HepG2 (cell line): Measurements from ENCODE around the gene GAS2L1. TPM values are rescaled to one million over a fixed set of nuclear protein-coding genes. Genes with fewer than 3 reads are reported as not detected.

Experiments
- ATAC-seq: fragments of 200-7000 bp; cut with Tn5 transposase; 3 replicates; pipeline ENCODE4 v1.9.1; 2020; ENCODE audit warnings: mild to moderate bottlenecking, moderate library complexity
- BruUV-seq: library from RNA; stranded (reverse); fragments of 400-500 nt; replicated peaks from 2 replicates; lab custom pipeline; 2021; lab: Mats Ljungman, UMichigan
- CTCF ChIA-PET: fragments of 300-600 bp; formaldehyde crosslinking; extraction: SDS; loops from one replicate; lab custom pipeline; 2021; ENCODE audit warnings: low total read pairs, inconsistent platforms, low intra/inter-chr PET ratio; lab: Yijun Ruan, JAX
- POLR2A ChIA-PET: fragments of 350-600 bp; sonication (Branson Sonifier 250); formaldehyde crosslinking; loops from one replicate; lab custom pipeline; 2020; ENCODE audit warnings: antibody characterized with exemption, inconsistent platforms; lab: Yijun Ruan, JAX
- DNase-seq: peaks from one replicate; pipeline ENCODE4 v3.0.0-alpha.2; 2015; ENCODE audit warnings: low spot score
- FAIRE-seq: peaks from 3 replicates; lab custom pipeline; 2011; peaks lifted over from hg19 to GRCh38; lab: Jason Lieb, UNC
- H2AFZ ChIP-seq: one replicate; pipeline ENCODE4 v1.6.1; 2011; ENCODE audit warnings: low read length, inconsistent platforms
- H3K27ac ChIP-seq: fragments of 300-600 bp; 3 replicates; pipeline ENCODE4 v1.8.0; 2011; ENCODE audit warnings: mixed run types, mild to moderate bottlenecking, mixed read lengths, low read length, inconsistent platforms; ENCODE audit not compliant: insufficient read depth; ENCODE audit errors: extremely low read length
- H3K27me3 ChIP-seq, 2 experiments: fragments of 200-600 bp in 1 of 2; 2 replicates in 1 of 2; 3 replicates in 1 of 2; pipeline versions ENCODE4 v1.6.0 to v1.8.0; 2011; ENCODE audit warnings: low read length in 2 of 2, mild to moderate bottlenecking in 2 of 2, moderate library complexity in 2 of 2, inconsistent platforms in 1 of 2; ENCODE audit not compliant: insufficient read depth in 2 of 2, control insufficient read depth in 1 of 2
- H3K36me3 ChIP-seq, 2 experiments: fragments of 200-600 bp in 1 of 2; replicated peaks in 1 of 2; 2 replicates in 1 of 2; 3 replicates in 1 of 2; pipeline versions ENCODE4 v1.5.1 to v1.8.0; 2011; ENCODE audit warnings: low read length in 2 of 2, inconsistent platforms in 1 of 2; ENCODE audit not compliant: insufficient read depth in 2 of 2, control insufficient read depth in 1 of 2
- H3K4me1 ChIP-seq: 2 replicates; pipeline ENCODE4 v1.5.1; 2012; ENCODE audit warnings: low read length, inconsistent platforms; ENCODE audit not compliant: insufficient read depth
- H3K4me2 ChIP-seq: 2 replicates; pipeline ENCODE4 v1.6.0; 2011; ENCODE audit warnings: low read depth, low read length, inconsistent platforms
- H3K4me3 ChIP-seq, 3 experiments: fragments of 200-600 bp in 1 of 3; sonication (generic), shearing (Covaris generic) in 1 of 3; replicated peaks in 1 of 3; 2 replicates each; pipeline ENCODE4 v1.5.1; 2011 to 2016; ENCODE audit warnings: low read length in 3 of 3, inconsistent platforms in 2 of 3, low read depth in 2 of 3, mild to moderate bottlenecking in 2 of 3, control low read depth in 1 of 3, mixed read lengths in 1 of 3; ENCODE audit not compliant: insufficient read depth in 1 of 3
- H3K79me2 ChIP-seq: one replicate; pipeline ENCODE4 v1.6.1; 2011; ENCODE audit warnings: low read length, inconsistent platforms; ENCODE audit not compliant: insufficient read depth
- H3K9ac ChIP-seq: 2 replicates; pipeline ENCODE4 v1.6.0; 2011; ENCODE audit warnings: mild to moderate bottlenecking, low read depth, low read length, inconsistent platforms; ENCODE audit not compliant: insufficient read depth
- H3K9me3 ChIP-seq: 2 replicates; pipeline ENCODE4 v1.5.1; 2012; ENCODE audit warnings: mild to moderate bottlenecking, low read length
- H4K20me1 ChIP-seq: 2 replicates; pipeline ENCODE4 v1.6.0; 2011; ENCODE audit warnings: inconsistent platforms, mild to moderate bottlenecking, low read length, moderate library complexity; ENCODE audit not compliant: insufficient read depth
- POLR2A ChIP-seq, 2 experiments: IDR thresholded peaks; 2 replicates each; pipeline ENCODE4 v1.6.1; 2011; ENCODE audit warnings: low read depth in 2 of 2, low read length in 2 of 2, mild to moderate bottlenecking in 1 of 2, moderate library complexity in 1 of 2; ENCODE audit not compliant: insufficient read depth in 1 of 2
- POLR2AphosphoS2 ChIP-seq: IDR thresholded peaks from 2 replicates; pipeline ENCODE4 v1.6.1; 2011; ENCODE audit warnings: low read depth, low read length, improper control_type of control experiment
- POLR2G ChIP-seq: fragments of 200-400 bp; formaldehyde crosslinking; IDR thresholded peaks from 2 replicates; pipeline ENCODE4 v1.6.1; 2018; ENCODE audit warnings: mild to moderate bottlenecking, low read depth, low read length, moderate library complexity
- RBM22 ChIP-seq: fragments of 200-400 bp; formaldehyde crosslinking; optimal IDR thresholded peaks from 2 replicates; pipeline ENCODE3; 2017; ENCODE audit warnings: mild to moderate bottlenecking, low read length, moderate library complexity
- SNAPC4 ChIP-seq: sonication (generic); formaldehyde crosslinking; IDR thresholded peaks from 2 replicates; pipeline ENCODE4 v1.4.0; 2020; ENCODE audit warnings: mild to moderate bottlenecking, missing genetic modification reagents
- ZNF136 ChIP-seq: sonication (generic); formaldehyde crosslinking; IDR thresholded peaks from 2 replicates; pipeline ENCODE4 v1.8.1; 2022; ENCODE audit warnings: low read depth, mild to moderate bottlenecking, moderate library complexity, missing genetic modification reagents
- ZNF766 ChIP-seq: sonication (generic); formaldehyde crosslinking; IDR thresholded peaks from 2 replicates; pipeline ENCODE4 v1.5.0; 2020; ENCODE audit warnings: missing genetic modification reagents, borderline replicate concordance
- WGBS: methylation state at CpG from one replicate; pipeline ENCODE4 v1.1.6; 2017; ENCODE audit warnings: low lambda C conversion rate; 5-methylcytosine and 5-hydroxymethylcytosine counted together
- in situ Hi-C: cut with HindIII; loops from 2 replicates; pipeline ENCODE4 v1.10.0; 2017; ENCODE audit warnings: low pct_unique_long_range_greater_than_20kb; ENCODE audit not compliant: extremely low pct_ligation_motif_present
- intact Hi-C: fragments of 100-400 bp; cut with micrococcal nuclease; formaldehyde crosslinking; loops from one replicate; pipeline ENCODE4 v1.10.0; 2022; ENCODE audit not compliant: unreplicated experiment
- polyA plus RNA-seq, 8 experiments: library from polyadenylated mRNA; depleted of rRNA in 3 of 8; stranded (reverse) in 7 of 8; unstranded in 1 of 8; fragments of >200 nt; fragmentation: Illumina TruSeq in 4 of 8; extraction: Trizol in 4 of 8; gene quantifications; 2 replicates each; pipeline versions ENCODE4 v1.2.1 to v1.2.3, GENCODE V29; 2011 to 2016; ENCODE audit warnings: low read depth in 4 of 8, missing spikeins in 1 of 8, mixed read lengths in 1 of 8; ENCODE audit not compliant: insufficient read depth in 1 of 8
- total RNA-seq, 5 experiments: library from RNA; depleted of rRNA; stranded (reverse); fragments of >200 nt; fragmentation: Illumina TruSeq; extraction: Trizol; gene quantifications; 2 replicates each; pipeline ENCODE4 v1.2.3, GENCODE V29; 2016; ENCODE audit warnings: low read depth in 1 of 5

The GAS2L1 gene
- total and polyA plus RNA-seq, 2 of the 13 experiments (the other 11 are each of a cell fraction or from before 2014, with no cell fraction given), result 1.8 to 3.3 TPM

- Histone ChIP-seq H2AFZ (no peak overlapping the region), H3K36me3 (peaks cover 37 to 90% of the 10 kb centered on the region in 2 experiments), H3K79me2 (peaks cover 8% of the 10 kb centered on the region), H3K9ac (no peak overlapping the region), H3K4me1 (no peaks in the 10 kb centered on the region), H3K9me3 (no peaks in the 10 kb centered on the region), H3K27ac (no peak overlapping the region), H3K4me3 (no peak overlapping the region), H3K4me2 (no peak overlapping the region), H3K27me3 (no peaks in the 10 kb centered on the region), H4K20me1 (peaks cover 10% of the 10 kb centered on the region)
- BruUV-seq, result no TSS peak
- FAIRE-seq (no peak), DNase-seq (no peak), ATAC-seq (no peak)
- WGBS, result 97% methylated on average over 5 of the region's 5 CpGs
- CTCF ChIA-PET, result no interaction called here
- in situ Hi-C loops, result no loop called here
- POLR2A ChIA-PET, result no interaction called here
- TF ChIP-seq RBM22, result peak; percentile 58
- TF ChIP-seq ZNF136 (CRISPR knock-in tag), result no peak
- intact Hi-C loops, result no loop called here
Measured at GRCh38 chr22:29290061-29290460, 16.4 kb upstream of the GAS2L1 start.

GRCh38 chr22:29291215-29291614 is 15.2 kb upstream of the GAS2L1 start:
- H3K4me3 ChIP-seq, result no peak overlapping the region
- H3K9me3 ChIP-seq, result no peaks in the 10 kb centered on the region
- H3K9ac ChIP-seq, result no peak overlapping the region
- no peak overlapping the region for H2AFZ ChIP-seq
- ATAC-seq, result peak; percentile 23; the same call in 2 of the 3 replicates
- POLR2A ChIA-PET, result no interaction called here
- H3K4me2 ChIP-seq, result no peak overlapping the region
- H3K79me2 ChIP-seq, result peaks cover 8% of the 10 kb centered on the region
- peaks cover 10% of the 10 kb centered on the region for H4K20me1 ChIP-seq
- DNase-seq, result no peak
- 93% methylated on average over 7 of the region's 7 CpGs for WGBS
- no TSS peak for BruUV-seq
- no peak overlapping the region for H3K27ac ChIP-seq
- no peaks in the 10 kb centered on the region for H3K27me3 ChIP-seq
- peaks cover 38 to 96% of the 10 kb centered on the region in 2 experiments for H3K36me3 ChIP-seq
- in situ Hi-C loops (no loop called here), intact Hi-C loops (no loop called here)
- H3K4me1 ChIP-seq, result no peaks in the 10 kb centered on the region
- FAIRE-seq, result no peak
- TF ChIP-seq ZNF766 (no peak), SNAPC4 (CRISPR knock-in tag) (no peak), POLR2AphosphoS2 (0 out of 2 replicates have a peak, but pooled peaks have one; percentile 87), POLR2G (peak; percentile 34; the same call in 1 of the 2 replicates), POLR2A (IDR thresholded peaks at IDR 0.05; ENCODE audit: insufficient read depth in 1 of 2, low read depth in 2 of 2, low read length in 2 of 2) (peak in 1 of 2 experiments; percentile 26; a peak in 1 of 4 replicates), RBM22 (peak; percentile 89)
- CTCF ChIA-PET, result no interaction called here
